Dermis microvascular lymphatic vessel endothelial cell (primary cell): Measurements from ENCODE around the gene RPL10. TPM values are rescaled to one million over a fixed set of nuclear protein-coding genes. Genes with fewer than 3 reads are reported as not detected.
"Not testable (repeated sequence)": the region's sequence is repeated elsewhere in the genome, so short reads cannot be mapped to it uniquely, and the experiment has no call there.

Experiments
- DNase-seq, 2 donors: peaks; one replicate each; pipeline versions ENCODE4 v3.0.0 to v3.0.0-alpha.2; 2010; ENCODE audit warnings: low read depth in 2 of 2
- total RNA-seq: library from RNA; depleted of rRNA; stranded (reverse); fragments of >200 nt; gene quantifications from 2 replicates; pipeline ENCODE4 v1.2.1, GENCODE V29; 2014

RPL10 gene
- total RNA-seq, 1 donor from 2014 or later, result 2,372 TPM

GRCh38 chrX:154378059-154378798 lies 19.9 kb upstream of the RPL10 start:
- peak in 1 of 2 donors; percentile 45 for DNase-seq

- peak; percentile 91 to 97 for DNase-seq
Measured at GRCh38 chrX:154378799-154379568, 19.2 kb upstream of the RPL10 start, which contains the start of gene EMD. EMD (plus strand) TSS chrX:154379295; CDS start chrX:154379485, 190 bp downstream.

- DNase-seq, result no peak
Measured at GRCh38 chrX:154379569-154379951, 18.6 kb upstream of the RPL10 start.

- DNase-seq, result no peak
Measured at GRCh38 chrX:154380153-154380552, 18.0 kb upstream of the RPL10 start.

- DNase-seq, result no peak
Measured at GRCh38 chrX:154380787-154381186, 17.4 kb upstream of the RPL10 start.

- no peak for DNase-seq
Measured at GRCh38 chrX:154381271-154381670, 16.9 kb upstream of the RPL10 start.

GRCh38 chrX:154382483-154383069 lies 15.6 kb upstream of the RPL10 start:
- DNase-seq, result no peak

GRCh38 chrX:154383359-154384283 lies 14.6 kb upstream of the RPL10 start:
- DNase-seq, result no peak

- DNase-seq, result no peak
Measured at GRCh38 chrX:154384284-154384892, 13.8 kb upstream of the RPL10 start.

- not testable (repeated sequence) for DNase-seq
Measured at GRCh38 chrX:154388094-154388493, 10.1 kb upstream of the RPL10 start.

- not testable (repeated sequence) for DNase-seq
Measured at GRCh38 chrX:154388649-154389048, 9.5 kb upstream of the RPL10 start.

- DNase-seq, result not testable (repeated sequence)
Measured at GRCh38 chrX:154389812-154390747, 8.1 kb upstream of the RPL10 start.

- DNase-seq, result not testable (repeated sequence)
Measured at GRCh38 chrX:154396363-154396762, 1.8 kb upstream of the RPL10 start.

- DNase-seq, result peak in 1 of 2 donors; percentile 79
Measured at GRCh38 chrX:154396973-154397887, 947 bp upstream of the RPL10 start.

- DNase-seq, result peak; percentile 60 to 86
Measured at GRCh38 chrX:154398668-154399526, 720 bp downstream of the RPL10 start.

GRCh38 chrX:154399527-154400368 lies 1.6 kb downstream of the RPL10 start:
- DNase-seq, result no peak

GRCh38 chrX:154400369-154400817 lies 2.2 kb downstream of the RPL10 start:
- not testable (repeated sequence) for DNase-seq
